ENCODE measurements around the gene CTNNA1. TPM values are rescaled to one million over a fixed set of nuclear protein-coding genes. Genes with fewer than 3 reads are reported as not detected.
A peak's percentile ranks its signal among the peaks of the same experiment; 100 is the strongest.
"Not testable (repeated sequence)": the region's sequence is repeated elsewhere in the genome, so short reads cannot be mapped to it uniquely, and the experiment has no call there.

The CTNNA1 gene
- 463 TPM for total RNA-seq
- 177 TPM for polyA plus RNA-seq (ENCODE audit: insufficient read depth, low read depth, low replicate concordance)
- long read RNA-seq, donor 1, transcript CTNNA1-201 (18 exons, 3,756 nt): major isoform, 26 of 101 reads
- long read RNA-seq, donor 1, transcript CTNNA1-236 (2 exons, 2,044 nt): minor isoform, 10 of 101 reads
- long read RNA-seq, donor 1, partial matches to known transcripts: 64 of 101 reads
- long read RNA-seq, donor 1, other reads (novel, unspliced or antisense): 0 of 101 reads
- long read RNA-seq, donor 2, transcript CTNNA1-201 (18 exons, 3,756 nt): major isoform, 30 of 91 reads
- long read RNA-seq, donor 2, transcript CTNNA1-236 (2 exons, 2,044 nt): minor isoform, 7 of 91 reads
- long read RNA-seq, donor 2, partial matches to known transcripts: 54 of 91 reads
- long read RNA-seq, donor 2, other reads (novel, unspliced or antisense): 0 of 91 reads
- long read RNA-seq, donor 3, transcript CTNNA1-236 (2 exons, 2,044 nt): minor isoform, 15 of 127 reads
- long read RNA-seq, donor 3, transcript CTNNA1-201 (18 exons, 3,756 nt): major isoform, 38 of 127 reads
- long read RNA-seq, donor 3, partial matches to known transcripts: 58 of 127 reads
- long read RNA-seq, donor 3, other reads (novel, unspliced or antisense): 14 of 127 reads
- long read RNA-seq, donor 4, transcript CTNNA1-236 (2 exons, 2,044 nt): minor isoform, 8 of 119 reads
- long read RNA-seq, donor 4, transcript CTNNA1-201 (18 exons, 3,756 nt): major isoform, 34 of 119 reads
- long read RNA-seq, donor 4, partial matches to known transcripts: 74 of 119 reads
- long read RNA-seq, donor 4, other reads (novel, unspliced or antisense): 0 of 119 reads
- long read RNA-seq, donor 5, partial matches to known transcripts: 0 of 2 reads
- long read RNA-seq, donor 5, other reads (novel, unspliced or antisense): 0 of 2 reads
- long read RNA-seq, donor 6, transcript CTNNA1-236 (2 exons, 2,044 nt): minor isoform, 8 of 88 reads
- long read RNA-seq, donor 6, transcript CTNNA1-201 (18 exons, 3,756 nt): major isoform, 24 of 88 reads
- long read RNA-seq, donor 6, partial matches to known transcripts: 54 of 88 reads
- long read RNA-seq, donor 6, other reads (novel, unspliced or antisense): 0 of 88 reads
- long read RNA-seq, donor 7, transcript CTNNA1-230 (17 exons, 2,741 nt): minor isoform, 5 of 445 reads
- long read RNA-seq, donor 7, transcript CTNNA1-201 (18 exons, 3,756 nt): major isoform, 324 of 445 reads
- long read RNA-seq, donor 7, partial matches to known transcripts: 79 of 445 reads
- long read RNA-seq, donor 7, other reads (novel, unspliced or antisense): 35 of 445 reads
- long read RNA-seq, donor 8, transcript CTNNA1-201 (18 exons, 3,756 nt): major isoform, 17 of 47 reads
- long read RNA-seq, donor 8, partial matches to known transcripts: 16 of 47 reads
- long read RNA-seq, donor 8, other reads (novel, unspliced or antisense): 9 of 47 reads
- long read RNA-seq, donor 9, transcript CTNNA1-201 (18 exons, 3,756 nt): major isoform, 10 of 22 reads
- long read RNA-seq, donor 9, partial matches to known transcripts: 9 of 22 reads
- long read RNA-seq, donor 9, other reads (novel, unspliced or antisense): 0 of 22 reads
- long read RNA-seq, donor 10, transcript CTNNA1-236 (2 exons, 2,044 nt): minor isoform, 5 of 85 reads
- long read RNA-seq, donor 10, transcript CTNNA1-201 (18 exons, 3,756 nt): major isoform, 14 of 85 reads
- long read RNA-seq, donor 10, partial matches to known transcripts: 54 of 85 reads
- long read RNA-seq, donor 10, other reads (novel, unspliced or antisense): 10 of 85 reads

- peak within 1 kb of the TSS; percentile 88 to 94 (median 91) for H3K4me3 ChIP-seq (ENCODE audit: low read length in 3 of 3)
- peaks cover 0 to 14% (median 8%) of the 10 kb centered on the region in 3 donors for H3K4me1 ChIP-seq (ENCODE audit: control insufficient read depth in 2 of 3, insufficient read depth in 2 of 3, low read depth in 1 of 3, low read length in 3 of 3)
- H3K9ac ChIP-seq (ENCODE audit: low read length in 3 of 3): peak within 1 kb of the TSS; percentile 73 to 97 (median 97)
- DNase-seq (peak; percentile 85 to 94 (median 89)), FAIRE-seq (no peak)
- H3K27me3 ChIP-seq (ENCODE audit: control insufficient read depth, insufficient read depth, low read length): no peaks in the 10 kb centered on the region
- H3K27ac ChIP-seq (ENCODE audit: low read depth in 2 of 2, low read length in 2 of 2): peak within 1 kb of the TSS; percentile 97 to 98
- intact Hi-C loops (cut with DNase I): no loop called here
- no peak for TF ChIP-seq CTCF (IDR thresholded peaks at IDR 0.05; ENCODE audit: borderline replicate concordance, extremely low read depth, insufficient read depth)
- H3K36me3 ChIP-seq (ENCODE audit: control insufficient read depth in 2 of 3, insufficient read depth in 3 of 3, low read length in 3 of 3): peaks cover 0 to 4% (median 0%) of the 10 kb centered on the region in 3 donors
- H3K9me3 ChIP-seq (ENCODE audit: control insufficient read depth in 2 of 3, insufficient read depth in 1 of 3, low read length in 3 of 3): no peaks in the 10 kb centered on the region
Observed at GRCh38 chr5:138752951-138753793, at the start of gene CTNNA1. CTNNA1 (plus strand) TSS chr5:138753425; CDS start chr5:138781925, 28,500 bp downstream.

- H3K27ac ChIP-seq (ENCODE audit: low read depth in 2 of 2, low read length in 2 of 2); H3K4me1 ChIP-seq (ENCODE audit: control insufficient read depth in 2 of 3, insufficient read depth in 2 of 3, low read depth in 1 of 3, low read length in 3 of 3); H3K36me3 ChIP-seq (ENCODE audit: control insufficient read depth in 2 of 3, insufficient read depth in 3 of 3, low read length in 3 of 3); FAIRE-seq; H3K9me3 ChIP-seq (ENCODE audit: control insufficient read depth in 2 of 3, insufficient read depth in 1 of 3, low read length in 3 of 3); H3K4me3 ChIP-seq (ENCODE audit: low read length in 3 of 3); H3K27me3 ChIP-seq (ENCODE audit: control insufficient read depth, insufficient read depth, low read length); DNase-seq; intact Hi-C loops (cut with DNase I); H3K9ac ChIP-seq (ENCODE audit: low read length in 3 of 3): not testable (repeated sequence)
Observed at GRCh38 chr5:138703777-138704176, 49.4 kb upstream of the CTNNA1 start.

GRCh38 chr5:138705007-138705406, 48.2 kb upstream of the CTNNA1 start:
- Histone ChIP-seq H3K4me1 (ENCODE audit: control insufficient read depth in 2 of 3, insufficient read depth in 2 of 3, low read depth in 1 of 3, low read length in 3 of 3) (no peaks in the 10 kb centered on the region), H3K4me3 (ENCODE audit: low read length in 3 of 3) (no peak overlapping the region), H3K9ac (ENCODE audit: low read length in 3 of 3) (no peak overlapping the region), H3K27me3 (ENCODE audit: control insufficient read depth, insufficient read depth, low read length) (no peaks in the 10 kb centered on the region), H3K9me3 (ENCODE audit: control insufficient read depth in 2 of 3, insufficient read depth in 1 of 3, low read length in 3 of 3) (no peaks in the 10 kb centered on the region), H3K27ac (ENCODE audit: low read depth in 2 of 2, low read length in 2 of 2) (no peak overlapping the region), H3K36me3 (ENCODE audit: control insufficient read depth in 2 of 3, insufficient read depth in 3 of 3, low read length in 3 of 3) (no peaks in the 10 kb centered on the region)
- intact Hi-C loops (cut with DNase I): no loop called here
- TF ChIP-seq CTCF (IDR thresholded peaks at IDR 0.05; ENCODE audit: borderline replicate concordance, extremely low read depth, insufficient read depth): no peak
- no peak for FAIRE-seq
- no peak for DNase-seq

Measured in kidney (tissue), 22 donors.